Heart left ventricle (tissue), 16 donors: ENCODE measurements around the gene PACSIN1. TPM values are rescaled to one million over a fixed set of nuclear protein-coding genes. Genes with fewer than 3 reads are reported as not detected.

Source experiments
- ATAC-seq, 4 donors: fragments of 200-7000 bp; cut with Tn5 transposase; one replicate each; pipeline ENCODE4 v1.9.1; 2020 to 2022; ENCODE audit warnings: moderate library complexity in 4 of 4, mild to moderate bottlenecking in 3 of 4, moderate number of reproducible peaks in 1 of 4
- DNase-seq, 5 donors: peaks; one replicate each; pipeline ENCODE4 v3.0.0-alpha.2; 2020
- H3K27ac ChIP-seq, 12 donors: fragments of 200-600 bp; sonication (generic) in 4 of 12; one replicate each; pipeline versions ENCODE4 v1.5.0 to v1.8.0; 2016 to 2022; ENCODE audit warnings: mild to moderate bottlenecking in 2 of 12
- H3K27me3 ChIP-seq, 9 donors: fragments of 200-600 bp; sonication (generic) in 2 of 9; one replicate each; pipeline versions ENCODE4 v1.5.1 to v1.8.0; 2016 to 2022; ENCODE audit warnings: mild to moderate bottlenecking in 3 of 9
- H3K36me3 ChIP-seq, 9 donors: fragments of 200-600 bp; sonication (generic) in 2 of 9; one replicate each; pipeline versions ENCODE4 v1.5.0 to v1.8.0; 2018 to 2022; ENCODE audit warnings: mild to moderate bottlenecking in 2 of 9
- H3K4me1 ChIP-seq, 12 donors: fragments of 200-600 bp; sonication (generic) in 4 of 12; one replicate each; pipeline versions ENCODE4 v1.5.0 to v1.8.0; 2016 to 2022; ENCODE audit warnings: mild to moderate bottlenecking in 3 of 12
- H3K4me3 ChIP-seq, 12 donors: fragments of 200-600 bp; sonication (generic) in 4 of 12; one replicate each; pipeline versions ENCODE4 v1.5.0 to v1.8.0; 2017 to 2022; ENCODE audit warnings: mild to moderate bottlenecking in 9 of 12, moderate library complexity in 4 of 12
- H3K9me3 ChIP-seq, 12 donors: fragments of 200-600 bp; sonication (generic) in 4 of 12; one replicate each; pipeline versions ENCODE4 v1.5.0 to v1.8.0; 2016 to 2022; ENCODE audit warnings: mild to moderate bottlenecking in 1 of 12
- POLR2A ChIP-seq, 2 donors: fragments of 450-650 bp; IDR thresholded peaks; one replicate each; pipeline ENCODE4 v1.6.1; 2017; ENCODE audit warnings: antibody characterized with exemption in 2 of 2, mild to moderate bottlenecking in 2 of 2, moderate library complexity in 2 of 2
- WGBS, 4 donors: extraction: QIAGEN DNeasy Blood & Tissue Kit in 2 of 4; methylation state at CpG; one replicate each; pipeline versions ENCODE4 v1.1.5 to v1.1.7; 2013 to 2018; 5-methylcytosine and 5-hydroxymethylcytosine counted together
- intact Hi-C, 10 donors: fragments of 100-400 bp; cut with DNase I; formaldehyde crosslinking; loops; one replicate each; pipeline versions ENCODE4 v1.11.1 to v1.14.2; 2022
- polyA plus RNA-seq, 2 donors: library from polyadenylated mRNA; stranded (reverse); fragments of 200-250 nt; gene quantifications; one replicate each; pipeline ENCODE4 v1.2.3, GENCODE V29; 2013
- total RNA-seq, 9 donors: library from RNA; depleted of rRNA in 2 of 9; stranded (reverse); fragments of >200 nt in 2 of 9; fragmentation: NEBNext Ultra II Directional in 3 of 9; extraction: Animal tissue kit (Norgen Biotek cat#: 25700) in 3 of 9; gene quantifications; one replicate each; pipeline versions ENCODE4 v1.1.0 to v1.2.4, GENCODE V29; 2016 to 2023
- TF ChIP-seq, protein P1 (sequence below), 12 donors: fragments of 200-600 bp; sonication (generic) in 4 of 12; IDR thresholded peaks; one replicate each; pipeline versions ENCODE4 v1.5.0 to v1.8.0; 2018 to 2022; ENCODE audit warnings: antibody characterized with exemption in 12 of 12, mild to moderate bottlenecking in 5 of 12
- donor health status: ischemic (EF 13 %, LVEDD 7.1; RV severe dilation, severe dysfunction).
- donor health status: healthy with polysubstance abuse.
- donor health status: DM: no; HTN: yes; CAD: no.
- donor health status: DM: no; HTN: no; CAD: no.
- donor health status: ischemic (EF 25% LVEDD 6.9; RV normal size, moderate dysfunction).
- donor health status: ischemic (EF 25% LVEDD 5.7; RV mildly dilated, moderate dysfunction).
- donor health status: healthy.
- donor health status: DM: yes; HTN: yes; CAD: no.
- donor health status: ischemic (EF 35%, LVEDD 5.7; RV mildly dilated, moderate dysfunction).
- donor health status: nonischemic (EF 11% LVEDD 7.7; RV severe dilation, severe dysfunction).
- donor health status: DM: yes; HTN: yes; CAD: no.
- donor health status: PGD.
- donor health status: ischemic (EF 29% LVEDD 5.4; RV normal size, mild dysfunction).
- donor health status: nonischemic (EF 23%, LVEDD 6.1; RV moderate dilation, normal function).

PACSIN1 gene
- total and polyA plus RNA-seq, 11 donors, result 1.6 to 12.7 (median 6.0) TPM

DNA sequence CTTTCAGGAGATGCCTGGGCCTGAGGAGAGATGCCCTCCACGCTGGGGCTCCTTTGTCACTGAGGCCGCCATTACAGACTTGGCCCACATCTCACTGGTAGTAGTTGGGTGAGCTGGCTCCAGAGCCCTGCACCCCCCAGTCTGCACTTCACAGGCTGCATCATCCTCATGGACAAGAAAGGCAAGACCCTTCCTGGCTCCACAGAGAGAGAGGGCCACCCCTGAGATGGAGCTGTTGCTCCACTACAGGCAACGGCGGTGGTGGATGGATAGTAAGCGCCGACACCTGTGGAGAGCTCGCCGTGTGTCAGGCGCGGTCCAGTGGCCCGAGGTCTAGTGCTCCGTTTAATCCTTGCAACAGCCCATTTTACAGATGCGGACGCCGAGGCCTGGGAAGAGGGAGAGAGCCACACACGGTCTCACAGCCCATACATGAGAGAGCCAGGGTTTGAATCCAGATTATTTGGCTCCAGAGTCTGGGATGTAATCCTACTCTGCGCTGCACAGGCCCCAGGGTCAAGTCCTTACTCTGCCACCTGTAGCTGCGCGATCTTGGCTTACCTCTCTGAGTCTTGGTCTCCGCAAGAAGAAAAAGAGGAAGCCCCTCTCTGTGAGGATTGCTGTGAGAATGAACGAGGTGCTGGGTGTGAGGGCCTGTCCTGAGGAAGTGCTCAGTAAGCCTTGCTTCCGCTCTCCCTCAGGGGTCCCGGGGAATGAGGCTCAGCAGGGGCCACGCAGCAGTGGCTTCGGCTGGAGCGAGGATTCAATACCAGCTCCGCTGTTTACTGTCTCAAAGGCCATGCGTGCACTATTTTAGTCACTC is 55.8 kb downstream of the PACSIN1 start:
- intact Hi-C loops, result loop anchor here in 1 of 10 donors (10.0 kb wide), 1 partner anchor 173 kb away; the partner anchor contains the start of gene ILRUN
- ATAC-seq (no peak), DNase-seq (peak in 1 of 5 donors; percentile 29)
- Histone ChIP-seq H3K4me1 (peaks cover 0 to 7% (median 4%) of the 10 kb centered on the region in 12 donors), H3K36me3 (no peaks in the 10 kb centered on the region), H3K4me3 (no peak overlapping the region), H3K27ac (no peak overlapping the region), H3K9me3 (no peaks in the 10 kb centered on the region), H3K27me3 (peaks cover 0 to 6% (median 0%) of the 10 kb centered on the region in 9 donors)
- 87 to 90% (median 89%) methylated on average over 24 to 28 of the region's 28 CpGs for whole genome bisulfite sequencing, 4 donors
- no peak for TF ChIP-seq POLR2A (IDR thresholded peaks at IDR 0.05)

DNA sequence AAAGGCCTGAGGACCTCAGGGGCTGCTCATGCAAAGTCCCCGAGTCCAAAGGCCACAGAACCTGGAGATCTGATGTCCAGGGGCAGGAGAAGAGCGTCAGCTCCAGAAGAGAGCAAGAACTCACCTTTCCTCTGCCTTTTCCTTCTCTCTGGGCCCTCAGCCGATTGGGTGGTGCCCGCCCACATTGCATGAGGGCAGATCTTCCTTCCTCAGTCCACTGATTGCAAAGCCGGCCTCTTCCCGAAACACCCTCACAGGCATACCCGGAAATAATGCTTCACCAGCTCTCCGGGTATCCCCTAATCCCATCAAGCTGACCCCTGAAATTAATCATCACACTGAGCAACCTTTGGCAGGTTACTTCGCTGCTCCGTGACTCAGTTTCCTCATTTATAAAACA is 56.9 kb downstream of the PACSIN1 start:
- Histone ChIP-seq H3K27me3 (no peaks in the 10 kb centered on the region), H3K4me3 (no peak overlapping the region), H3K27ac (no peak overlapping the region), H3K9me3 (no peaks in the 10 kb centered on the region), H3K4me1 (peaks cover 0 to 14% (median 8%) of the 10 kb centered on the region in 12 donors), H3K36me3 (no peaks in the 10 kb centered on the region)
- intact Hi-C loops, result loop anchor here in 1 of 10 donors (10.0 kb wide), 1 partner anchor 172 kb away; the partner anchor contains the start of gene ILRUN
- 74 to 85% (median 80%) methylated on average over 10 of the region's 10 CpGs for WGBS, 4 donors
- DNase-seq (no peak), ATAC-seq (no peak)
- TF ChIP-seq, protein P1, sequence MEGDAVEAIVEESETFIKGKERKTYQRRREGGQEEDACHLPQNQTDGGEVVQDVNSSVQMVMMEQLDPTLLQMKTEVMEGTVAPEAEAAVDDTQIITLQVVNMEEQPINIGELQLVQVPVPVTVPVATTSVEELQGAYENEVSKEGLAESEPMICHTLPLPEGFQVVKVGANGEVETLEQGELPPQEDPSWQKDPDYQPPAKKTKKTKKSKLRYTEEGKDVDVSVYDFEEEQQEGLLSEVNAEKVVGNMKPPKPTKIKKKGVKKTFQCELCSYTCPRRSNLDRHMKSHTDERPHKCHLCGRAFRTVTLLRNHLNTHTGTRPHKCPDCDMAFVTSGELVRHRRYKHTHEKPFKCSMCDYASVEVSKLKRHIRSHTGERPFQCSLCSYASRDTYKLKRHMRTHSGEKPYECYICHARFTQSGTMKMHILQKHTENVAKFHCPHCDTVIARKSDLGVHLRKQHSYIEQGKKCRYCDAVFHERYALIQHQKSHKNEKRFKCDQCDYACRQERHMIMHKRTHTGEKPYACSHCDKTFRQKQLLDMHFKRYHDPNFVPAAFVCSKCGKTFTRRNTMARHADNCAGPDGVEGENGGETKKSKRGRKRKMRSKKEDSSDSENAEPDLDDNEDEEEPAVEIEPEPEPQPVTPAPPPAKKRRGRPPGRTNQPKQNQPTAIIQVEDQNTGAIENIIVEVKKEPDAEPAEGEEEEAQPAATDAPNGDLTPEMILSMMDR (IDR thresholded peaks at IDR 0.05), result no peak
- TF ChIP-seq POLR2A (IDR thresholded peaks at IDR 0.05), result no peak

GRCh38 chr6:34523441-34524206 is 57.7 kb downstream of the PACSIN1 start:
- Histone ChIP-seq H3K27ac (no peak overlapping the region), H3K27me3 (no peaks in the 10 kb centered on the region), H3K4me3 (no peak overlapping the region), H3K36me3 (no peaks in the 10 kb centered on the region), H3K9me3 (no peaks in the 10 kb centered on the region), H3K4me1 (peaks cover 0 to 14% (median 8%) of the 10 kb centered on the region in 12 donors)
- DNase-seq (peak in 2 of 5 donors; percentile 7 to 11), ATAC-seq (no peak)
- intact Hi-C loops, result loop anchor here in 1 of 10 donors (10.0 kb wide), 1 partner anchor 171 kb away; the partner anchor contains the start of gene ILRUN
- no peak for TF ChIP-seq POLR2A (IDR thresholded peaks at IDR 0.05)
- TF ChIP-seq, protein P1 (IDR thresholded peaks at IDR 0.05), result no peak
- WGBS, 4 donors, result 84 to 87% (median 85%) methylated on average over 8 of the region's 8 CpGs

DNA sequence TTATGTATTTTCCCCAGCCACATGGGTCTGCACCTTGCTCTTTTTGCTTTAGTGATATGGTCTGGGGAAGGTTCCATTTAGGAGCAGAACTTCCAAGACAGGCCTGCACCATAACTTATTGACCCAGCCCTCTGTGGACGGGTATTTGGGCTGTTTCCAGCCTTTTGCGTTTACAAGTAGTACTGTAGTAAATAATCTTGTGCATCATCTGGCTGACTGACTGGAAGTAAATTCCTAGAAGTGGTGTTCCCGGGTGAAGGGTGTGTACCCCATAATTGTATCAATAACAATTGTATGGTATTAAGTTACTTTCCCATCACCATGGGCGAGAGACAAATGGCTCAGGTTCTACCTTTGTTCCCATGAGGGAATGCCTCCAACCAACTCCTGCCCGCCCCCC is 58.6 kb downstream of the PACSIN1 start:
- intact Hi-C loops, result loop anchor here in 1 of 10 donors (10.0 kb wide), 1 partner anchor 170 kb away; the partner anchor contains the start of gene ILRUN
- TF ChIP-seq, protein P1 (IDR thresholded peaks at IDR 0.05), result no peak
- no peak for TF ChIP-seq POLR2A (IDR thresholded peaks at IDR 0.05)

More for the DNA sequence above, 58.6 kb downstream of the PACSIN1 start:
- Histone ChIP-seq H3K27ac (no peak overlapping the region), H3K36me3 (no peaks in the 10 kb centered on the region), H3K4me3 (no peak overlapping the region), H3K9me3 (no peaks in the 10 kb centered on the region), H3K4me1 (peaks cover 0 to 14% (median 8%) of the 10 kb centered on the region in 12 donors), H3K27me3 (no peaks in the 10 kb centered on the region)
- WGBS, 4 donors, result 81 to 86% (median 83%) methylated on average over 5 of the region's 5 CpGs
- ATAC-seq (no peak), DNase-seq (peak in 1 of 5 donors; percentile 3)
